PC-9 (cell line): ENCODE data around the gene DRD3. TPM values are rescaled to one million over a fixed set of nuclear protein-coding genes. Genes with fewer than 3 reads are reported as not detected.

ENCODE experiments used
- BruUV-seq: library from RNA; stranded (reverse); fragments of 400-500 nt; replicated peaks from 2 replicates; lab custom pipeline; 2021; lab: Mats Ljungman, UMichigan
- CTCF ChIA-PET: fragments of 300-600 bp; sonication (Branson Sonifier 250); formaldehyde crosslinking; loops from one replicate; lab custom pipeline; 2022; ENCODE audit warnings: antibody characterized with exemption; lab: Charles Lee
- POLR2A ChIA-PET: fragments of 300-600 bp; sonication (Branson Sonifier 250); formaldehyde crosslinking; loops from one replicate; lab custom pipeline; 2022; ENCODE audit warnings: antibody characterized with exemption; ENCODE audit not compliant: unreplicated experiment; lab: Charles Lee
- DNase-seq, 2 experiments: peaks; one replicate each; pipeline versions ENCODE4 v3.0.0 to v3.0.0-alpha.2; 2015 to 2022; ENCODE audit warnings: mixed read lengths in 1 of 2
- H2AFZ ChIP-seq: fragments of 200-600 bp; sonication (generic); 2 replicates; pipeline ENCODE4 v1.8.1; 2017; ENCODE audit warnings: antibody characterized with exemption
- H3F3A ChIP-seq: fragments of 200-600 bp; sonication (generic); 2 replicates; pipeline ENCODE4 v1.8.1; 2017; ENCODE audit warnings: antibody characterized with exemption, mild to moderate bottlenecking, low read depth; ENCODE audit not compliant: insufficient read depth
- H3K27ac ChIP-seq: fragments of 200-600 bp; sonication (generic); 2 replicates; pipeline ENCODE4 v1.6.1; 2016; ENCODE audit warnings: mixed run types
- H3K27me3 ChIP-seq: fragments of 200-600 bp; sonication (generic); 2 replicates; pipeline ENCODE4 v1.6.1; 2016; ENCODE audit warnings: low read depth, mixed run types; ENCODE audit not compliant: insufficient read depth
- H3K36me3 ChIP-seq: fragments of 200-600 bp; sonication (generic); 2 replicates; pipeline ENCODE4 v1.6.1; 2016; ENCODE audit warnings: low read depth, mixed run types
- H3K4me1 ChIP-seq: fragments of 200-600 bp; sonication (generic); replicated peaks from 2 replicates; pipeline ENCODE4 v1.6.1; 2016; ENCODE audit warnings: mixed run types; ENCODE audit not compliant: insufficient read depth
- H3K4me2 ChIP-seq: fragments of 200-600 bp; sonication (generic); 2 replicates; pipeline ENCODE4 v1.6.1; 2017; ENCODE audit warnings: mixed run types
- H3K4me3 ChIP-seq: fragments of 200-600 bp; sonication (generic); 2 replicates; pipeline ENCODE4 v1.6.1; 2016; ENCODE audit warnings: mixed run types
- H3K79me2 ChIP-seq: fragments of 200-600 bp; sonication (generic); 2 replicates; pipeline ENCODE4 v1.6.1; 2017; ENCODE audit warnings: low read depth, mixed run types
- H3K9me2 ChIP-seq: fragments of 200-600 bp; sonication (generic); 2 replicates; pipeline ENCODE4 v1.8.1; 2017; ENCODE audit warnings: mild to moderate bottlenecking; ENCODE audit not compliant: insufficient read depth
- H3K9me3 ChIP-seq: fragments of 200-600 bp; sonication (generic); 2 replicates; pipeline ENCODE4 v1.8.1; 2016; ENCODE audit warnings: low read depth; ENCODE audit not compliant: insufficient read depth
- H4K20me1 ChIP-seq: fragments of 200-600 bp; sonication (generic); 2 replicates; pipeline ENCODE4 v1.8.1; 2017; ENCODE audit not compliant: insufficient read depth
- CTCF ChIP-seq: fragments of 200-600 bp; sonication (generic); conservative IDR thresholded peaks from 2 replicates; pipeline ENCODE4 v1.6.1; 2017; ENCODE audit warnings: mixed run types, antibody characterized with exemption, mild to moderate bottlenecking, moderate library complexity
- EZH2 ChIP-seq: fragments of 200-600 bp; sonication (generic); IDR thresholded peaks from 2 replicates; pipeline ENCODE4 v1.8.0; 2017; ENCODE audit warnings: antibody characterized with exemption, low read depth
- intact Hi-C: fragments of 100-400 bp; cut with micrococcal nuclease; formaldehyde crosslinking; loops from one replicate; pipeline ENCODE4 v1.10.0; 2022; ENCODE audit not compliant: unreplicated experiment
- total RNA-seq: library from RNA; stranded (reverse); gene quantifications from 2 replicates; pipeline ENCODE4 v1.2.3, GENCODE V29; 2021

The DRD3 gene
- total RNA-seq, 1 experiment from 2014 or later, result not detected

DNA sequence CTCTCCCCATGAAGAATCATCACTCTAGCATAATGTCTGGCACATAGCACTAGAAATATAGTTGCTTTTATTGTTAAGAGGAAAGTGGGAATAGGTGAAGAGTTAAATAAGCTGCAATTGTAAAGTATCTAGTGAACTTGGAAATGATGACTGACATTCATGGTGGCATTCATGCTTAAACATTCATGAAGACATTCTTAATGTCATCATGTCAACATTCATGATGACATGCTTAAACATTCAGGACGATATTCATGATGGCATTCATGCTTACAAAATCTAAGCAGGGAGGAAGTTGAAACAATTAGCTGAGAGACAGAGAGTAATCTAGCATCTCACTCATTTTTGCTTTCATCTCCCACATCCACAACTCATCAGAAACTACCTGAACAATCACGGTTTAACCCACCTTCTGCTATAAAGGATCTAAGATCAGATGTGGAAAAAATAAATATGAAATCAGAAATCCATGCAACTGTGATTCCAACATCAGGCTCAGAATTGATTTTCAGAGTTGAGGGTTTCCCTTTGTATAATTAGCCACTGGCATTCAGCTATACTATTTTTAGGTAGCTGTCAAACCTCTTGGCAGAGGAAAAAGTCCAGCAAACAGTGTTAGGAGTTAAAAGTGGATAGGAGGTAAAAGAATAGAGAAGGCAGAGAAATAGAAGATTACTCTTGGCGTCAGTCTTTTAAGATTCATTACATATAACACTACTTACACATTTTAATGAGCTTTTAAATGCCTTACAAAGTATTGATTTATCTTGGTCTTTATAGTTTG lies 3.5 kb downstream of the DRD3 start:
- Histone ChIP-seq H3K4me3 (no peak overlapping the region), H3K9me3 (no peaks in the 10 kb centered on the region), H2AFZ (no peak overlapping the region), H3K4me2 (no peak overlapping the region), H3K27ac (no peak overlapping the region), H4K20me1 (no peaks in the 10 kb centered on the region), H3K4me1 (no peaks in the 10 kb centered on the region), H3F3A (no peaks in the 10 kb centered on the region), H3K36me3 (no peaks in the 10 kb centered on the region), H3K79me2 (no peaks in the 10 kb centered on the region), H3K9me2 (no peaks in the 10 kb centered on the region), H3K27me3 (no peaks in the 10 kb centered on the region)
- intact Hi-C loops, result no loop called here
- TF ChIP-seq CTCF, result no peak
- no peak for TF ChIP-seq EZH2
- no TSS peak for BruUV-seq
- CTCF ChIA-PET, result no interaction called here
- POLR2A ChIA-PET, result no interaction called here
- DNase-seq, result no peak

- CTCF ChIA-PET, result no interaction called here
- H3K9me2 ChIP-seq, result no peaks in the 10 kb centered on the region; the same call in 1 of the 2 replicates
Measured at GRCh38 chr3:114171677-114172076, 7.2 kb downstream of the DRD3 start.

DNA sequence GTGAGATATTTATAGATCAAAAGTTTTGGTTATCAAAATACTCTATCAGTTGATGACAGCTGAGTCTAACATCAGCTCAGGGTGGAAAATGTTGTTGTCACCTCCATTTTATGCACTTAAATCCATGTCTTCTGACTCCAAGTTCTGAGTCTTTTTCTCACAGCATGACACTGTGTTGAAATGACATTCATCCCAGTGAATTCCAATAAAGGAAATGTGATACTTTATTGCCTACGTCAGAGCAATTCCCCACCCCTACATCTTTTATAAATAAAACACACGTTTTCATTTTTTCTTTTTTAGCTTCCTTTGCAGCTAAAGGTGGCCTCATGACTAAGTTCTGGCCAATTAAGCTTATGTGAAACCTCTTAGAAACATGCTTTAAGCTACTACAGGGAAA lies 10.7 kb downstream of the DRD3 start:
- intact Hi-C loops, result no loop called here
- no peaks in the 10 kb centered on the region for H3K9me3 ChIP-seq
- no TSS peak for BruUV-seq
- H3K9me2 ChIP-seq, result no peaks in the 10 kb centered on the region; the same call in 1 of the 2 replicates
- no peak overlapping the region for H3K4me3 ChIP-seq
- ChIA-PET POLR2A (interaction anchor here (0.6 kb wide), 1 partner anchor 717 kb away, joined by 14 read pairs; no protein-coding TSS in a partner anchor), CTCF (no interaction called here)
- no peaks in the 10 kb centered on the region for H4K20me1 ChIP-seq
- no peaks in the 10 kb centered on the region for H3K79me2 ChIP-seq
- no peak for TF ChIP-seq CTCF
- TF ChIP-seq EZH2, result no peak
- H3K36me3 ChIP-seq, result no peaks in the 10 kb centered on the region
- H3F3A ChIP-seq, result no peaks in the 10 kb centered on the region
- no peak for DNase-seq
- H3K27me3 ChIP-seq, result peaks cover 24% of the 10 kb centered on the region; the same call in 1 of the 2 replicates
- no peak overlapping the region for H2AFZ ChIP-seq
- H3K27ac ChIP-seq, result no peak overlapping the region
- H3K4me1 ChIP-seq, result no peaks in the 10 kb centered on the region
- H3K4me2 ChIP-seq, result no peak overlapping the region

More at GRCh38 chr3:114171677-114172076, 7.2 kb downstream of the DRD3 start:
- Histone ChIP-seq H4K20me1 (no peaks in the 10 kb centered on the region), H3K27me3 (peaks cover 24% of the 10 kb centered on the region; the same call in 1 of the 2 replicates), H3K4me2 (no peak overlapping the region), H3K9me3 (no peaks in the 10 kb centered on the region), H3K4me1 (no peaks in the 10 kb centered on the region), H3F3A (no peaks in the 10 kb centered on the region), H3K4me3 (no peak overlapping the region), H3K79me2 (no peaks in the 10 kb centered on the region), H3K36me3 (no peaks in the 10 kb centered on the region), H3K27ac (no peak overlapping the region), H2AFZ (no peak overlapping the region)
- BruUV-seq, result no TSS peak
- TF ChIP-seq EZH2 (no peak), CTCF (no peak)
- DNase-seq, result no peak
- intact Hi-C loops, result no loop called here
- POLR2A ChIA-PET, result no interaction called here
